HG02642 (cell line): ENCODE measurements around the gene OTX1.
"Not testable (repeated sequence)": the region's sequence is repeated elsewhere in the genome, so short reads cannot be mapped to it uniquely, and the experiment has no call there.

Source experiments
- ATAC-seq: cut with Tn5 transposase; IDR thresholded peaks from one replicate; pipeline ENCODE4 v1.9.1; 2021; ENCODE audit warnings: mild to moderate bottlenecking; ENCODE audit not compliant: unreplicated experiment, poor library complexity

The OTX1 gene

DNA sequence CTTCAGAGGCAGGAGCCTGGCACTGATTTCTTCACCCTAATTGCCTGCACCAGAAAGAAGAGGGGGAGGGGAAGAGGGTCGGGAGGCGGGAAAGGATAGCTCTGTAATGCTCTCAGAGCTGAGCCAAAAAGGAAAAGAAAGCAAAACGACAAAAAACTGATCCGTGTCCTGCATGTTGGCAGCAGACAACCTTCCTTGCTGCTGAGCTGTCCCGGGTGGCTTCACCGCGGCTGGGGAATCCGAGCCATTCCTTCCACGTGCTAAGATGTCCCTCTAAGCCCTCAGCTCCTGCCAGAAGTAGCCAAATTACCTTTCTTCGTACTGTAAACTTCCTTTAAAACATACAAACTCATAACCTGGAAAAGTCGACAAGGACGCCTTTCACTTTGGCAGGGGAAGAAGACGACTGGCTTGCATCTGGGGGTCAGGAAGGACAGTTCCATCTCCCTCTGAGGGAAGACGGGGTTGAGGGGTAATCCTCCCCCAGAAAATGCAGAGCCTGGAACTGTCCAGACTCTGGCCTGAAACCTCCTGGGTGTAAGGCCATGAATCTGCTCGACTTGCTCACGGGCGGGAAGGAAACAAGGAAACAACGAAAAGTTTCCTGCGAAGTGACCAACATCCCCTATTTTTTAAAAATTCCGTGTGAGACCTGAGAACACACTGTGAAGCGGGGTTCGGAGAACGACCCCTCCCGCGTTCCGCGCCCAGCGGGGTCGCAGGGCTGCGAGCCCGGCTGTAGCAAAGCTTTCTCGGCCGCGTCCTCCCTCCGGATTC, 7.7 kb downstream of the OTX1 start:
- ATAC-seq = no peak

DNA sequence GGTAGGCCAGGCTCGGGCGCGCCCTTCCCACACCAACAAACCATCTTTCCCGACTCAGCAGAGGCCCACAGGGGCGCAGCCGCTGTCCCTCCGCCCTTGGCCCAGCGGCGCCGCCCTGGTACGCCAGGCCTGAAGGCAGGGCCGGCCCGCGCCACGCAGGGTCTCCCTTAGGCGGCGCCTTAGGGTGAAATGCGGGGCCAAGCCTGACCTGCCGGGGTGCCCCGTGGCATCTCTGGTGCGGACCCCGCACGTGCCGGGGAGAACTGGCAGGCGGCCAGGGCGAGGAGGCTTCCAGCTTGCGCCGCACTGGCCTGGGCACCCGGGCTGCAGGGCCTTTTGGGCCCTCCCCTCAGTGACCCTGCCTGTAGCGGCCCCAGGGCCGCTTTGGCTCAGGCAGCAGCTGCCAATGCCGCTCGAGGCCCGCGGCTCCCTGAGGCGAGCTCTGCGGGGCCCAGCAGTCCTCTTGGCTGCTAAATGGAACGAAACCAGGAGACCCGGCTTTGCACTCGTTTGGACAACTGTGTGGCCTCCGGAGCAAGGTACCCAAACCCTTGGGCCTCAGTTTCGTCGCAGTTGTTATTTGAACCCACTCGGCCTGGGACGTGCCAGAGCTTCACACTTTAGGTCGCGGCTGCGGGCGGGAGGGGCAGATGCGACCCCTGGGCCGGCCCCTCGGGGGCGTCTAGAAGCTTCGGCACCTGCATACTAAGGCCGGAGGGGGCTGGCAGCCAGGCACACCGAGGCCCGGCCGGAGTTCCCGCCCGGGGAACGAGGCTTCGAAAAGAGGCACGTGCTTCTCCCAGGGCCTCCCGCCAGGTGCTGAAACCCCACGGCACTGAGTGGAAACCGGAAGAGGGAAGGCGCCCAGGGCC, 8.5 kb downstream of the OTX1 start:
- ATAC-seq = no peak

GRCh38 chr2:63059793-63060471, 9.3 kb downstream of the OTX1 start:
- ATAC-seq = no peak

GRCh38 chr2:63060472-63060991, 9.9 kb downstream of the OTX1 start:
- ATAC-seq = no peak

GRCh38 chr2:63064197-63064596, 13.6 kb downstream of the OTX1 start:
- no peak for ATAC-seq

DNA sequence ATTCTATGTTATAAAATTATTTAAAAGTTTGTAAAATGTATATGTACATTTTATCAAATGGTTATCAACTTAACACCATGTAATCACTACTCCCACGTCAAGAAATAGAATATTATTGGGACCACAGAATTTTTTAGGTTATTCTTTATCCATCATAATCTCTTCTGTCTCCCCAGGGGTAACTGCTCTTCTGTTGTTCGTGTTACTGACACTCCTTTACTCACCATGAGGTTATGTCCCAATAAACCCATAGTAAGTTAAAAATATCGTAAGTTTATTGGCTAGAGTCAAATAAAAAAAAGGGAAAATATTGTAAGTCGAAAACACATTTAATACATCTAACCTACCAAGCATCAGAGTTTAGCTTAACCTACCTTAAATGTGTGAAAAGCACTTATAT, 14.0 kb downstream of the OTX1 start:
- ATAC-seq = no peak

DNA sequence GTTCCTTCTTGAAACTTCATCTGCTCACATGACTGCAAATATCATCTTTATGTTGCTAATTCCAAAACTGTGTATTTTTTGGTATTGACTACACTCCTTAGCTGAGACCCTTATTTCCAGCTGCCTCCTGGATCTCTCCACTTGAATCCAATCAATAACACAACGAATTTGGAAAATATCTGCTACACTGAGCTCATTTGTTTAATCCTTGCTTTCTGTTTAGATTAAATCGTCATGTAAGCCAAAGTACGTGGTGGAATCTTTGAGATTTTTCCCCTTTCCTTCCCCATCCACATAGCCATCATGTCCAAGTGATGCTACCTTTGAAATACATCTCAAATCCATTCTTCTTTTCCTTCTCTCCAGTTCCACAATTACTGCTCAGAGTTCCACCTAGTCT, 15.6 kb downstream of the OTX1 start:
- no peak for ATAC-seq

DNA sequence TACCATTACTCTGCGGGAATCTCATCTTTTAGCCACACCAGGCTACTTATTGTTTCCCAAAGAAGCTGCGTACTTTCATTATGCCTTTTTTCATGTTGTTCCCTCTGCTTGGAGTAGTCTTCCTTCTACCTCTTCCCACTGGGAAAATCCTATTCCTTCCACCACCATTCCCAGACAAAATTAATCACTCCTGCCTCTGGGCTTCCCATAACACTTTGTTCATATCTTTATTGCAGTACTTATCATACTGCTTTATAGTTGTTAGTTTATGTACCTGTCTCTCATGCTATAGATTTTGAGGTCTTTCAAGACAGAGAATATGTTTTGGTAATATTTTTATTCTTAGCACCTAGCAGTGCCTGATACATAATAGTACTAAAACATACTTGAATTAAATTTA, 16.2 kb downstream of the OTX1 start:
- no peak for ATAC-seq

GRCh38 chr2:63071664-63072063, 21.0 kb downstream of the OTX1 start:
- no peak for ATAC-seq

DNA sequence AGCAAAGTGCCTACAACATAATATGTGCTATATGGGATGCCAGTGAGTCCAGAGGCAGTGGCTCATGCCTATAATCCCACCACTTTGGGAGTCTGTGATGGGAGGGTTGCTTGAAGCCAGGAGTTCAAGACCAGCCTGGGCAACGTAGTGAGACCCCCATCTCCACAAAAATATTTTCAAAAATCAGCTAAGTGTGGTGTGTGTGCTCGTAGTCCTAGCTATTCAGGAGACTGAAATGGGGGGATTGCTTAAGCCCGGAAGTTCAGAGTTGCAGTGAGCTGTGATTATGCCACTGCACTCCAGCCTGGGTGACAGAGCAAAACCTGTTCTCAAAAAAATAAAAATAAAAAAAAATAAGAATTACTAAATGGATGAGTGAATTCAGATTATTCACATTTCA, 23.4 kb downstream of the OTX1 start:
- ATAC-seq = no peak

DNA sequence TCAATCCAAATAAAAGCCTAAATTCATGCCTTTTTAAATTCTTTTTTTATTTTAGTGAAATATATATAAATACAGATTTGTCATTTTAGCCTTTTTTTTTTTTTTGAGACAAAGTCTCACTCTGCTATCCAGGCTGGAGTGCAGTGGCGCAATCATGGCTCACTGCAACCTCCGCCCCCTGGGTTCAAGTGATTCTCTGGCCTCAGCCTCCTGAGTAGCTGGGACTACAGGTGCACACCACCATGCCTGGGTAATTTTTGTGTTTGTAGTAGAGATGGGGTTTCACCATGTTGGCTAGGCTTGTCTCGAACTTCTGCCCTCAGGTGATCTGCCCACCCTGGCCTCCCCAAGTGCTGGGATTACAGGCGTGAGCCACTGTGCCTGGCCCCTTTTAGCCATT, 23.8 kb downstream of the OTX1 start:
- not testable (repeated sequence) for ATAC-seq

GRCh38 chr2:63078852-63079606, 28.4 kb downstream of the OTX1 start:
- no peak for ATAC-seq

- ATAC-seq = no peak
These were observed 30.8 kb downstream of the OTX1 start for GRCh38 chr2:63081404-63081803.

DNA sequence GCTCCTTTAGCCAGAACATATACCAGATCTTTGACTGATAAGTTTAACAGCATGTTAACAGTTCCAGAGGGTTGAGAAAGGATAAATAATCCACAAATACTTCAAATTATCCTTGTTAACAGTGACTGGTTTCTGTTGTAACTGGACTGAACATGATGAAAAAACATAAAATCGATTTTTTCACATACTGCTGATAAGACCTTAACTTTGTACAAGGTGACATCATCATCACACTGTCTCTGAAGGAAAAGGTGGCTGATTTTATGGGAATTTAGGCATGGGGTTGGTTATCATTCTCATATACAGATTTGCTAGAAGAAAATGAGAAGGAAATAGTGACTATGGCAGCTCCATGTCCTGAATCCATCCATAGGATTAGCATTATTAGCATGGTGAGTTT, 36.1 kb downstream of the OTX1 start:
- ATAC-seq = no peak

DNA sequence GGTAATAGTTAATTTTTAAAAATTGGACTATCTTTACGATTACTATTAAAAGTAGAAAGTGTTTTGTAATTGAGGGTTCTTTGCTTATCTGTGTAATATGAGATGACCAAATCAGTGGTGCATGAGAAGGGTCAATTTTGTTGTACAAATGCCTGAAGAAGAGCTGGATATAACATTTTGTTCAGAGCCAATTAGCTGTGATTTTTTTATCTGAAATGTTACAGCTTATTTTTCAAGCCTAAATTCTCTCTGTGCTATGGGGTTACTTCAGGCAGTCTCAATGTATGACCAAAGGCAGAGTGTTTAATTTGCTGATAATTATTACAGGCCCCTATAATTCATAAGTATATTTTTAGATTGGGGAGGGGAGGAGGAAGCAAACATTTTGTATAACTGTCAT, 41.8 kb downstream of the OTX1 start:
- no peak for ATAC-seq

DNA sequence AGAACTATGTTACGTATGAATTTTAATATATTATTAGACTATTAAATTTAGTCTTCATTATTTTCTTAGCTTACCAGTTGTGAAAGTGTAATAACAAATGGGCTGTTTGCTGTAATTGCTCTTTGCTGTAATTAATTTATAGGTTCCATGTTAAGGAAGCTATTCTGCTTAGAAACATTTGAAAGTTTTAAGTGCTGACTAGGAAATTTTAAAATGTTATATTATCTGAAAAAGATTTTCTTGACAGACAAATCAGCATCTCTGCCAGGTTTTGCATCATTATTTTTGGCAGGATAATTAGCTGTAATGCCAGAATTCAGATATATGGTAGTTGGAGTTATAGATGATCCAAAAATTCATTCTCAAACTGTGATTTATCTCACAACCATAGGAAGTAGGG, 42.2 kb downstream of the OTX1 start:
- ATAC-seq = no peak

DNA sequence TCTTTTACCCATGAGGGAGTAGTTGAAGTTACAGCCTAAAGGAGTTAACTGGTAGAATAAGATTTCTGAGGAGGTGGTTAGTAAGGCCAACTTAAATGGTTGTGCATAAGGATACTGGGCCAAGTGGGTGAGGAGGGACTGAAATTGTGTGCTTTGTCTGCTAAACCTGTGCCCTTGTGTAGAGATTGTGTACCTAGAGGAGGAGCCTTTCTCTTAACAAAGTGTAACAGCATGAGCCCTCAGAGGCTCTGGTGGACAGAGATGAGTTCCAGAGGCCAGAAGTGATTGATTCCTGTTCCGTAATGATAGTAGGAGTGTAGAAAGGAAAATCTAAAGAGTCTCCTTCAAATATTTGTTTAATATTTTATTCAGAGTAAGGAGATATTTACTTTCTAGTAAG, 42.9 kb downstream of the OTX1 start:
- ATAC-seq = no peak

- ATAC-seq = no peak
These were observed 45.9 kb downstream of the OTX1 start for GRCh38 chr2:63096491-63096890.

- ATAC-seq = no peak
These were observed 48.4 kb downstream of the OTX1 start for GRCh38 chr2:63099032-63099431.

DNA sequence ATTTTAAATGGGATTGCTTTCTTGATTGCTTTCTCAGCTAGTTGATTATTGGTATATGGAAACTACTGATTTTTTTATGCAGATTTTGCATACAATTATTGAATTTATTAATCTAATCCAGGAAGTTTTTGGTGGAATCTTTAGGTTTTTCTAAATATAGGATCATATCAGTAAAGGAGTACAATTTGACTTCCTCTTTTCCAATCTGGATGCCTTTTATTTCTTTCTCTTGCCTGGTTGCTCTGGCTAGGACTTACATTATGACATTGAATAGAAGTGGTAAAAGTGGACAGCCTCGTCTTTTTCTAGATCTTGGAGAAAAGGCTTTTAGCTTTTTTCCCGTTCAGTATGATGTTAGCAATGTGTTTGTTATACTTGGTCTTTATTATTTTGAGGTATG, 51.3 kb downstream of the OTX1 start:
- no peak for ATAC-seq
